ENCODE data around the gene RBM3.
"Not testable (repeated sequence)": the region's sequence is repeated elsewhere in the genome, so short reads cannot be mapped to it uniquely, and the experiment has no call there.

RBM3 gene
- total RNA-seq = 337 to 412 reads per million in 2 donors

DNA sequence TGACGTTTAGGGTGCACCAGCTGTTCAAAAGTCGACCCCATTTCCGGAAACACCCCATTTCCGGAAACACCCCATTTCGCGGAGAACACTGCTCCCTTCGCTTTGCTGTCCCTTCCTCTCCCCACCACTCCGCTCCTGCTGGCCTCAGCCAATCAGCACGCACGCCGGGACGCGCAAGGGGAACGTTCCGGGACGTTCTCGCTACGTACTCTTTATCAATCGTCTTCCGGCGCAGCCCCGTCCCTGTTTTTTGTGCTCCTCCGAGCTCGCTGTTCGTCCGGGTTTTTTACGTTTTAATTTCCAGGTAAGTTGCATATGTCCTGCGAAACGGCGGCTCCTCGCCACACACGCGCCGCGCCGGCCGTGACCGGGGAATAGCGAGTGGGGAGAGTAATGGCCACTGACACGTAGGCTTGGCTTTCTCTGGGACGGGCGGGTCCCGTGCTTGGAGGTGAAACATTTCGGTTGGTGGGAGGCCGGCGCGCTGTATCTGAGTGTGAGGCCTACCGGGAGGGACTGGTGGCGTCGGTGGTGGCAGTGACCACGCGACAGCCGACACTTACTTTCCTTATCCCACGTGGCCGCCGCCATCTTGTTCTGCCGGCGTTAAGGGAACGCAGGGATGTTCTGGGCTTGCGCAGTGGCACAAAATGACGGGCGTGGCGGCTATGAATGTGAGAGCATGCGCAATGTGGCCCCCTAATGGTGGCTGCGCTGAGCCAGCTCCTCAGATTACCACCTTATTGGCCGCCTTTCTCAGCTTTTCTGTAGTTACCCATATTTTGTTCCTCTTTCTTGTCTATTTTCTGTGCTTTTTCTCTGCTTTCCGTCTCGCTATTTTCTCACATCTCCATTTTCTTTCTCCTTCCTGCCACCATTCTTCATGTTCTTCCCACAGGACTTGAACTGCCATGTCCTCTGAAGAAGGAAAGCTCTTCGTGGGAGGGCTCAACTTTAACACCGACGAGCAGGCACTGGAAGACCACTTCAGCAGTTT is at the start of gene RBM3:
TSS of gene RBM3 (plus strand) at position 215 of the 997 bp plus-strand sequence. CDS start at position 912, 697 bp downstream.
- DNase-seq = peak; percentile 74 to 98 (median 89)

DNA sequence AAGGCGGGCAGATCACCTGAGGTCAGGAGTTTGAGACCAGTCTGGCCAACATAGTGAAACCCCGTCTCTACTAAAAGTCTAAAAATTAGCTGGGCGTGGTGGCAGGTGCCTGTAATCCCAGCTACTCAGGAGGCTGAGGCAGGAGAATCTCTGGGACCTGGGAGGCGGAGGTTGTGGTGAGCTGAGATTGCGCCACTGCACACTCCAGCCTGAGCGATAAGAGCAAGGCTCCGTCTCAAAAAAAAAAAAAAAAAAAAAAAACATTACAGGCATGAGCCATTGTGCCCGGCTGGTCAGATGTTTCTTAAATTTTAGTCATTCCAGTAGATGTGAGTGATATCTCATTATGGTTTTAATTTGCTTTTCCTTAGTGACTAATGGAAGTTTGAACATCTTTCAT is 48.4 kb upstream of the RBM3 start:
- not testable (repeated sequence) for DNase-seq

DNA sequence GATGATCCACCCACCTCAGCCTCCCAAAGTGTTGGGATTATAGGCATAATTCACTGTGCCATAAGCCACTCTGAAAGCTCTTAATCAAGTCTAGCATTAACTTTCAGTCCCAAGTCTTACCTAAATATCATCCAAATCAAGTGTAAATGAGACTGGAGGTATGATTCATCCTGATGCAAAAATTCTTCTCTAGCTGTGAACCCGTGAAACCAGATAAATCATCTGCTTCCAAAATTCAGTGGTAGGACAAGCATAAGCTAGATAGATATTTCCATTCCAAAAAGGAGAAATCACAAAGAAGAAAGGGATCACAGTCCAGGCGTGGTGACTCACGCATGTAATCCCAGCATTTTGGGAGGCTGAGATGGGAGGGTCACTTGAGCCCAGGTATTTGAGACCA is 43.5 kb upstream of the RBM3 start:
- DNase-seq = no peak

- DNase-seq = peak in 1 of 5 experiments; percentile 57
Observed at GRCh38 chrX:48531358-48531959, 42.8 kb upstream of the RBM3 start.

- no peak for DNase-seq
Observed at GRCh38 chrX:48532161-48532560, 42.1 kb upstream of the RBM3 start.

- DNase-seq = no peak
Observed at GRCh38 chrX:48533165-48533564, 41.1 kb upstream of the RBM3 start.

GRCh38 chrX:48538641-48539344 is 35.5 kb upstream of the RBM3 start:
- no peak for DNase-seq

GRCh38 chrX:48539345-48540027 is 34.8 kb upstream of the RBM3 start, which contains the start of gene TBC1D25:
Gene TBC1D25 (plus strand): TSS chrX:48539714. CDS start chrX:48539798, 84 bp downstream.
- peak; percentile 90 to 98 (median 97) for DNase-seq

GRCh38 chrX:48540028-48540375 is 34.3 kb upstream of the RBM3 start:
- peak in 3 of 5 experiments; percentile 14 to 41 (median 23) for DNase-seq

- DNase-seq = no peak
Observed at GRCh38 chrX:48540480-48540879, 33.8 kb upstream of the RBM3 start.

GRCh38 chrX:48541140-48541814 is 33.0 kb upstream of the RBM3 start:
- DNase-seq = peak in 1 of 5 experiments; percentile 49

DNA sequence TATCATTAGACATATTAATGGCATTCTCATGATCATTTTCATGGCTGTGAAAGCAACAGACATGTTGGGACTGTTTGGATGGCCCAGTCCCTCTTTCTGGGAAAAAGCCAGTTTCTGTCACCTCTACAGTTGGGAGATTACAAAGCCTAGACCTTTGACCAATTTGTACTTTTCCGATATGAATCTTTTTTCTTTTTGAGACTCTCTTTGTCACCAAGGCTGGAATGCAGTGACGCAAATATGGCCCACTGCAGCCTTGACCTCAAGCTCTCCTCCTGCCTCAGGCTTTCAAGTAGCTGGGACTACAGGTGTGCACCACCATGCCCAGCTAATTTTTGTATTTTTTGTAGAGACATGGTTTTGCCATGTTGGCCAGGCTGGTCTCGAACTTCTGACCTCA is 25.4 kb upstream of the RBM3 start:
- DNase-seq = no peak

GRCh38 chrX:48555731-48556325 is 18.5 kb upstream of the RBM3 start:
- DNase-seq = not testable (repeated sequence)

DNA sequence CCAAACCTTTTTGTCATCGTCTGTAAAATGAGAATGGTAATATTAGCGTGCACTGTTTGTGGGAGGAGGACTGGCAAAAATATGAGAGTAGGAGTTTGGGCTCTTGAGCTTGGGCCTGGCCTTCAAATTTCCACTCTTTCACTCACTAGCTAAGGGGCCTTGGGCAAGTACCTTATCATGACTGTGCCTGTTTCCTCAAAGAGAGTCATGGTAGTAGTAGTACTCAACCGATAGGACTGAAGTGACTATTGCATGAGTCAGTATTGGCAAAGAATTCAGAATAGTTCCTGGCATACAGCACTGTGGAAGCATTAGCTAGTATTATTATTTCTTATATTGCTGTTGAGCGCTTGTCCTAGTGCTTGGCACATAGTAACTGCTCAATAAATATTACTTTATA is 16.0 kb upstream of the RBM3 start:
- DNase-seq = no peak

DNA sequence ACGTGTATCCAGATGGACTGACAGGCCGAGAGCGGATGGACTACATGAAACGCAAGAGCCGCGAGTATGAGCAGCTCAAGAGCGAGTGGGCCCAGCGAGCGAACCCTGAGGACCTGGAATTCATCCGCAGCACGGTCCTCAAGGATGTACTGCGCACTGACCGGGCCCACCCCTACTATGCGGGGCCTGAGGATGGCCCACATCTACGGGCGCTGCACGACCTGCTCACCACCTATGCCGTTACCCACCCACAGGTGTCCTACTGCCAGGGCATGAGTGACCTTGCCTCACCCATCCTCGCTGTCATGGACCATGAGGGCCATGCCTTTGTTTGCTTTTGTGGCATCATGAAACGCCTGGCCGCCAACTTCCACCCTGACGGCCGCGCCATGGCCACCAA is 14.6 kb upstream of the RBM3 start:
- DNase-seq = no peak

- DNase-seq = no peak
Observed at GRCh38 chrX:48560056-48560455, 14.2 kb upstream of the RBM3 start.

DNA sequence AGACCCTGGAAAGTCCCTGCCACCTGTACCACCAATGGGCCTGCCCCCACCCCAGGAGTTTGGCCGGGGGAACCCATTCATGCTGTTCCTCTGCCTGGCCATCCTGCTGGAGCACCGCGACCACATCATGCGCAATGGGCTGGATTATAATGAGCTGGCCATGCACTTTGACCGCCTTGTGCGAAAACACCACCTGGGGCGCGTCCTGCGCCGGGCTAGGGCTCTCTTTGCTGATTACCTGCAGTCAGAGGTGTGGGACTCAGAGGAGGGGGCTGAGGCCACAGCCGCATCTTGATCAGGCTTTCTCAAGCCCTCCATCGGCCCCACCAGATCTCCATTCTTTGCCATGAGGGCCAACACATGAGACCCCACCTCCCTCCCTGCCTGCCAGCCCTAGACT is 13.6 kb upstream of the RBM3 start:
- DNase-seq = no peak

- DNase-seq = peak in 1 of 5 experiments; percentile 87
Observed at GRCh38 chrX:48569958-48570357, 4.3 kb upstream of the RBM3 start.

GRCh38 chrX:48573690-48574269 is 504 bp upstream of the RBM3 start:
- peak in 1 of 5 experiments; percentile 4 for DNase-seq

- DNase-seq = no peak
Observed at GRCh38 chrX:48575642-48576041, 1.4 kb downstream of the RBM3 start.

GRCh38 chrX:48576108-48576507 is 1.8 kb downstream of the RBM3 start:
- DNase-seq = no peak
